GM19240 (cell line): ENCODE results near the gene DPH7.
"Not testable (repeated sequence)": the region's sequence is repeated elsewhere in the genome, so short reads cannot be mapped to it uniquely, and the experiment has no call there.

Experiments
- DNase-seq: peaks from one replicate; pipeline ENCODE4 v3.0.0; 2011; ENCODE audit warnings: low spot score; ENCODE audit not compliant: insufficient read length

DPH7 gene

DNA sequence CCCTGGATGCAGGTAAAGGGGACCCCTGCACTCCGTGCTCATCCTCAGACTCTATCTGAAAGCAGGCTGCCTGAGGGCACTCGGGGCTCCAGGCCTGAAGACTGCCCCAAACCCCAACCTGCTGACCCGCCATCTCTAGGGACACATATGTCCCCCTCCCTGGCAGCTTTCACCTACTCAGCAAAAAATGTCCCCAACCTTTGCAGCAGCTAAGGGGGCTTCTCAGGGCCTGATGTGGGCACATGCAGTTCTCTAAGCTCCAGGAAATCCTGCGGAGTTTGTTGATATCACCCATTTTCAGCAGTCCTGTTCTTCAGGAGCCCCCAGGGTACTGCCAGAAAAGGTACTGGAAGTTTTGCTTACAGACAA, 2.2 kb upstream of the DPH7 start:
- DNase-seq, result no peak

DNA sequence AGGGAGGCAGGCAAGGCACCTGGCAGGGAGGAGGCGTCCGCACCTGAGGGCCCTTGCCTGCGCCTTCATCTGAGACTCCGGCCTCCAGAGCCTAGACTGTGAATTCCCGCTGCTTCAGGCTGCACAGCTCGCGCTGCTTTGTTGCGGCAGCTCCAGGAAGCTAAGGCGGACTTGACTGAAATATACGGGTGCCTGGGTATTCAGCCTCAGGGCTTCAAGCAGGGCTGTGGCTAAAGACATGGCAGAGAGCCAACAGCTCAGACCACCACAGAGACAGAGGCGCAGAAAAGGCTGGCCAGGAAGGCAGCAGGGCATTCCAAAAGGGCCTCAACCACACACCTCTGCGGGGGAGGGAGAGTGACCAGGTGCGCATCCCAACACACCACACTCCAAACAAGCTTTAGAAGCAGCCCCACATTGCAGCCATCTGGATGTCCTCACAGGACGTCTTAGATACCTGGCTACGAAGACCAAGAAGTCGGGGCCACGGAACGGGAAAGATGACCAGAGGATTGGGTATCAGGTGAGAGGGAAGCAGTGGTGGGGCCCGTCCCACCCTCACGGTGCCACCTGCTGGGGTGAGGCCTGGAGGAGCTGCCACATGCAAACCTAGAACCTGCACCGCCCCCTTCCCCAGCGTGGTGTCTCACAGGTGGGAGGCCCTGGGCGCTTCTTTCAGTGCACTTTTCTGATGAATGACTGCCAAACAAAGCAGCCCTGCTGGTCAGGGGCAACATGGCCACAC, 1.7 kb upstream of the DPH7 start:
- no peak for DNase-seq

GRCh38 chr9:137579259-137579604, 507 bp upstream of the DPH7 start:
- DNase-seq, result no peak

DNA sequence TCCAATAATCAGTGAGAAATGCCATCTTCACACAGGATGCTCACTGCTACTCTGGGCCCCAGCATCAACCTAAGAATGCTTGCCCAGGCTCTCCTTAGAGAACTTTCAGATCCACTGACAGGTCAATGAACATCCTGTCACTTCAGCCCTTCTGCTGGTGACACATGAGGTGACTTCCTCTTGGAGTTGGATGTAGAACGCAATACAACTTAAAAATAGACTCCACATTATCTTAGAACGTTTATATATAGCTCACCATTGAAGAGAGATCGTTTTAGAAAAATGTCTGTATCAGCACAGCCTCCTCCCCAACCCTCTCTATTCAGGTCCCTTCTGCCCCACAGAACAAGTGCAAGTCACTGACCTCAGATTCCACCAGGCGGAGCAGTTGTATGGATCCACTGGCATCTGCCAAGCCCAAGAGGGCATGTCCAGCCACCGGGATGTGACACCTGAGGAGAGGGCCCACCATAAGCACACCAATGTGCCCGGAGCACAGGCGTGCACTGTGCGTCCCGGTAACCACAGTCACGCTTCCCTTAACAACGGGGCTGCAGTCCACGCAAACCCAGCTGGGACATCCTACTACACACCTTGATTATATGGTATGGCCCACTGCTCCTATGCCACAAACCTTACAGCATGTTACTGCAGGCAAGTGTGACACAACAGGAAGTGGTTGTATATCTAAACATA, 2.9 kb downstream of the DPH7 start:
- DNase-seq, result no peak

GRCh38 chr9:137575364-137575715, 3.4 kb downstream of the DPH7 start:
- no peak for DNase-seq

DNA sequence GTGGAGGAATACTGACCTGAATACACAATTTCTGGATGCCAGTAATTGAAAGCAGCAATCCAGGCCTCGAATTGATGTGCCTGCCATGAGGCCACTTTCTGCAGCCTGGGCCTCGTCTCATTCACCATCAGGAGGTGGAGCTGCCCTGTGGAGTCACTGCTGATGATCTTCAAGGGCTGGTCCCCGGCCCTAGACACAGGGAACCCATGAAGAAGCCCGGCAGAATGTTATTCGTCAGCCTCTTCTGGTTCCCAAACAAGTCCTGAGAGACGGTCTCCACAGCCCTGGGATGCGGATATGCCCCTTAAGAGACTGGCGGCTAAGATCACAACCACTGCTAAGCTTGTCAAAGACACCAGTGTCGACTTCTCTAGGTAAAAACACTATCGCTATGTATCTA, 4.5 kb downstream of the DPH7 start:
- DNase-seq, result no peak

GRCh38 chr9:137570566-137570965, 8.2 kb downstream of the DPH7 start:
- DNase-seq, result no peak

- no peak for DNase-seq
Measured at GRCh38 chr9:137569609-137570203, 9.0 kb downstream of the DPH7 start.

- DNase-seq, result not testable (repeated sequence)
Measured at GRCh38 chr9:137568445-137568844, 10.3 kb downstream of the DPH7 start.

DNA sequence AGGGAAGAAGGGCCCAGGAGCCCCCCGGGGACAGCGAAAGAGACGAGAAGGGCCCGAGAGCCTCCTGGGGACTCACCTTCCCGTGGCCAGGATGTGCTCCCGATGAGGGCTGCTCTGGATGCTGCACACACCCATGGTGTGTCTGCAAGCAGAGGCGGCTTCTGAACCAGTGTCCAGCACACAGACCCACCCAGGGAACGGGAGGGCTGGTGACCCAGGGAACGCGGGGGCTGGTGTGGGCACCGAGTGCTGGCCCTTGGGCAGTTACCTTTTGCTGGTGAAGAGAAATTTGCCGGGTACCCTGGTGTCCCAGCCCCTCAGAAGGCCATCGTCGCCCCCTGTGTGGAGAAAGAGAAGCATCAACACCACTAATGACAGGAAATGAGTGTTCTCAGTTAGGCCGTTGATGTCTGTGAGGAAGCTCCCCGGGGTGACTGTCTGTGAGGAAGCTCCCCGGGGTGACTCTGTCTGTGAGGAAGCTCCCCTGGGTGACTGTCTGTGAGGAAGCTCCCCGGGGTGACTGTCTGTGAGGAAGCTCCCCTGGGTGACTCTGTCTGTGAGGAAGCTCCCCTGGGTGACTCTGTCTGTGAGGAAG, 13.8 kb downstream of the DPH7 start:
- no peak for DNase-seq

- DNase-seq, result no peak
Measured at GRCh38 chr9:137564134-137564533, 14.6 kb downstream of the DPH7 start.

GRCh38 chr9:137558127-137558526, 20.6 kb downstream of the DPH7 start:
- DNase-seq, result no peak

DNA sequence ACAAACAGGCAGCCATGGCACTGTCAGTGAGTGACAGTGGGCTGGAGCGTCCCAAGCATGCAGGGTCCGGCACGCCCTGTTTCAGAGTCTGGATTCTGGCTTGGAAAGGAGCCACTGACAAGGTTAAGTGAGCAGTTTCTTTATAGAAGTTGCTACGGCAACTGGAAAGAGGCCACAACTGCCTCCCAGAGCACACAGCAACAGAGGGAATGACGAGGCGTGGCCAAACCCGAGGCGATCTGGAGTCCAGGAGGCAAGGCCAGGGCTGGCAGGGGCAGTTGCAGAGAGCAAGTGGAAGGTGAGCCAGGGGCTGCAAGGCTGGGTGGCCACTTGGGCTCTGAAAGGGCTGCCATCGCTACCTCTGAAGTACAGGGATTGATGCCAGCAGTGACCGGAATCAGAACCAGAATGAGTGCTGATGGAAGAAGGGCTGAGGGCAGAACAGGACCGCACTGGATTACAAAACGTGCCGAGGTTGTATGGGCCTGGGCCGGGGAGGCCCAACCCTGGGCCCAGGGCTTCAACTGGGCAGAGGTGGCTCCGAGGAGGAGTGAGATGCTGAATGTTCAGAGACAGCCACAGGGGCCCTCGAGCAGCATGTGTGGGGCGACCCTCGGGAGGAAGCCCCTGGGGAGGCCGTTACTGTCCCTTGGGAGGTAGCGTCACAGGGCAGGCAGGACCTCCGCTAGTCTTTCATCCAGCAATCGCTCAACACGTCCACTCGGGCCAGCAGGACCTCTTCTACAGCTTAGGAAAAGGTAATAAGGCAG, 22.5 kb downstream of the DPH7 start:
- DNase-seq, result no peak

- DNase-seq, result no peak
Measured at GRCh38 chr9:137555179-137555578, 23.5 kb downstream of the DPH7 start.

GRCh38 chr9:137554349-137554748, 24.4 kb downstream of the DPH7 start:
- no peak for DNase-seq

GRCh38 chr9:137553654-137554053, 25.1 kb downstream of the DPH7 start:
- not testable (repeated sequence) for DNase-seq

GRCh38 chr9:137552022-137552768, 26.5 kb downstream of the DPH7 start:
- peak; percentile 52 for DNase-seq

GRCh38 chr9:137551264-137552021, 27.3 kb downstream of the DPH7 start, which contains the start of gene MRPL41:
Gene MRPL41, plus strand, starts transcription at chr9:137551879. Its CDS starts 203 bp downstream, at chr9:137552082.
- DNase-seq, result peak; percentile 98

DNA sequence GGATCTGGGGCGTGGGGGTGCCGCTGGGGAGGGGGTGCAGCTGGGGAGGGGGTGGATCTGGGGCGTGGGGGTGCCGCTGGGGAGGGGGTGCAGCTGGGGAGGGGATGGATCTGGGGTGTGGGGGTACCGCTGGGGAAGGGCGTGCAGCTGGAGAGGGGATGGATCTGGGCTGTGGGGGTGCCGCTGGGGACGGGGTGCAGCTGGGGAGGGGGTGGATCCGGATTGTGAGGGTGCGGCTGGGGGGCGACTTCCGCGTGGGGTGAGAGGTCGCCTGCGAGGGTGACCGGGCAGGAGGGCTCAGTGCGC, 27.8 kb downstream of the DPH7 start:
- not testable (repeated sequence) for DNase-seq

DNA sequence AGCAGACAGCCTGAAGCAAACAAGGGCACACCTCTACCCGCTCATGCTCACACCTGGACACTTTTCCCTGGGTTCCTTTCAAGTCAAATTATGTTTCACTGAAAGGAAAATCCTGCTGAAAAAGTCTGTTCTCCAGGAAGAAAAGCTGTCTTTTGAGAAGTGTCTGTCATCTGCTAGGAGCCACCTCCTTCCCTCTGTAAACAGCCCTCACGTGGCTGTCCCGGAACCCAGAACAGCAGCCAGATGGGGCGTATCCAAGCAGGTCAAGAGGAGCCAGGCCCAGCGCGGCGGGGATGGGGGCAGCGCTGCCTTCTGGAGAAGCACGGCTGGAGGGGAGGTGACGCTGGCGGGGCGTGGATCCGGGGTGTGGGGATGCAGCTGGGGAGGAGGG, 28.5 kb downstream of the DPH7 start, which contains the start of gene PNPLA7:
TSS of gene PNPLA7 (minus strand) at position 172 of the 391 bp plus-strand sequence. CDS start 205 bp downstream, outside the sequence.
- DNase-seq, result peak; percentile 66
